Measurements from ENCODE around the gene GALNT2. TPM values are rescaled to one million over a fixed set of nuclear protein-coding genes. Genes with fewer than 3 reads are reported as not detected.

Gene GALNT2
- total RNA-seq, 1 donor from 2014 or later: 31.9 TPM

DNA sequence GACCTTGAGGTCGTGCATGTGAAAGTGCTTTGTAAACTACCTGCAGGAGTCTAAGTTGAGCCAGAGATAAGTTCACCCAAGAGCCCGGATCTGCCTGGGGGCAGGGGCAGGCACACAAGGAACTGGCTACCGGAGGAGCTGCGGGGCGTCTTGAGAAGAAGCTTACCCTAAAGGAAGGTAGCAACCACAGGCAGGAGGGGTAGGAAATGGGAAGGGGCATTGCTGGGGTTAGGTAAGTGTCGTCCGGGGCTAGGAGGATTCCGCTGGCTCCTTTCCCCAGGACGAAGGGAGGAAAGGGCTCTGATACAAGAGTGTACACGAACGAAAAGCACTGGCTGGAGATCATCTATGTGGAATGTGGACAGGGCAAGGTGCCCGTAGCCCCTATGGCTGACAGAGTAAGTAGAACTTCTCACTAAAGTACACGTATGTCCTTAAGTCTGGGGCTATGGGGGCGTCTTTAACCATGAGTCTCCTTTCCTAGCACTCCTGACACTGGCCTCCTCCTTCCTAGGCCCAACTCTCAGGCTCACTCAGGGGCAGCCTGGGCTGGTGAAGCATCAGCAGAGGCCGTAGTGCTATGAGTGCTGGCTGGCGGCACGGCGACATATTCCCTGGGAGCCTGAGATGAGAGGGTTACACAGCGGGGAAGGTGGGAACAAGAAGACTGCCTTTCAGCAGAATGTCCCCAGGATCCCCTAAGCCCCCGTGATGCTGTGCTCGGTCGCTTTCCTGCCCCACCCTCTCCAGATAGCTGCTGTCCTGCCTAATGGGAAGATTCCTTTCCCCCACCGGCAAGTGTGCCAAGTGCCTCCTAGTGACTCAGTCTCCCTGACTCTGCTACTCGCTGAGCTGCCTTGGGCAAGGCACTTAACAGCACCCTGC, 9.1 kb upstream of the GALNT2 start:
- Histone ChIP-seq H3K27me3 (ENCODE audit: control insufficient read depth, insufficient read depth, low read length) (no peaks in the 10 kb centered on the region), H3K4me3 (ENCODE audit: low read depth, low read length) (no peak overlapping the region), H3K36me3 (ENCODE audit: control insufficient read depth, insufficient read depth, low read length) (no peaks in the 10 kb centered on the region)
- TF ChIP-seq, protein P1, sequence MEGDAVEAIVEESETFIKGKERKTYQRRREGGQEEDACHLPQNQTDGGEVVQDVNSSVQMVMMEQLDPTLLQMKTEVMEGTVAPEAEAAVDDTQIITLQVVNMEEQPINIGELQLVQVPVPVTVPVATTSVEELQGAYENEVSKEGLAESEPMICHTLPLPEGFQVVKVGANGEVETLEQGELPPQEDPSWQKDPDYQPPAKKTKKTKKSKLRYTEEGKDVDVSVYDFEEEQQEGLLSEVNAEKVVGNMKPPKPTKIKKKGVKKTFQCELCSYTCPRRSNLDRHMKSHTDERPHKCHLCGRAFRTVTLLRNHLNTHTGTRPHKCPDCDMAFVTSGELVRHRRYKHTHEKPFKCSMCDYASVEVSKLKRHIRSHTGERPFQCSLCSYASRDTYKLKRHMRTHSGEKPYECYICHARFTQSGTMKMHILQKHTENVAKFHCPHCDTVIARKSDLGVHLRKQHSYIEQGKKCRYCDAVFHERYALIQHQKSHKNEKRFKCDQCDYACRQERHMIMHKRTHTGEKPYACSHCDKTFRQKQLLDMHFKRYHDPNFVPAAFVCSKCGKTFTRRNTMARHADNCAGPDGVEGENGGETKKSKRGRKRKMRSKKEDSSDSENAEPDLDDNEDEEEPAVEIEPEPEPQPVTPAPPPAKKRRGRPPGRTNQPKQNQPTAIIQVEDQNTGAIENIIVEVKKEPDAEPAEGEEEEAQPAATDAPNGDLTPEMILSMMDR (IDR thresholded peaks at IDR 0.05; ENCODE audit: insufficient read depth, low read length, severe bottlenecking): no peak
- no peak for DNase-seq (ENCODE audit: low read depth)
- no peak for FAIRE-seq

DNA sequence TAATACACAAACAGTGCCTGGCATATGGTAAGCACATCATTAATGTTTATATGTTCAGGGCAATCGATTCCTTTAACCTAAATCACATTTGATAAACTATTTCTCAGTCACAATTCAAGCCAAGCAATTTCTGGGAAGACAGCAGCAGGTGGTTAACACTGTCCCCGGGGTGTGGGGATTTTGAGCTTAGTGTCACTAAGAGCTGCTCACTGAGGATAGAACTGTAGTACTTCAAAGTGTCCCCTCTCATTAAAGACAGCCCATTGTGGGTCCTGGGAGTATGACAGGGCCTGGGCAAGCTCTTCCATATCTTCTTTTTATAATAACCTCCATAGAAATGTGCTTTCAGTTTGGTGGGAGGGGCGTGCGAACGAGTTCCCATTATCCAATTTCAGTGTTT, 8.4 kb upstream of the GALNT2 start:
- TF ChIP-seq, protein P1 (IDR thresholded peaks at IDR 0.05; ENCODE audit: insufficient read depth, low read length, severe bottlenecking): no peak
- no peak for DNase-seq (ENCODE audit: low read depth)
- Histone ChIP-seq H3K4me3 (ENCODE audit: low read depth, low read length) (no peak overlapping the region), H3K27me3 (ENCODE audit: control insufficient read depth, insufficient read depth, low read length) (no peaks in the 10 kb centered on the region), H3K36me3 (ENCODE audit: control insufficient read depth, insufficient read depth, low read length) (no peaks in the 10 kb centered on the region)
- FAIRE-seq: no peak

DNA sequence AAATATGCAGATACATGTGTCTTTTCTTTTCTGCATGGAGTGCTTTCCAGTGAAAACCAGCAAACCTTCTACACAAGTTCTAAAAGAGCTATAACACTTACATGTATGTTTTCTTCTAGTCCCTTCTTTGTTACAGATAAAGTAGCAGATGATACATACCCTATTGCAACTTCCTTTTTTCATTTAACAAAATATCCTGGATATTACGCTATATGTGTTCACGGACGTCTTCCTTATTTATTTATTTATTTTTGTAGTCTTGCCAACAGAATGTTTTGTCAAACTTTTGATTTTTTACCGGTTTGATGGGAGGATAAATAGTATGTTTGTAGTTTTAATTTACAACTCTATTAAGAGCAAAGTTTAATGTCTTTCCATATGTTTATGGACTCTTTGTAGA, 5.2 kb upstream of the GALNT2 start:
- no peak for DNase-seq (ENCODE audit: low read depth)
- Histone ChIP-seq H3K27me3 (ENCODE audit: control insufficient read depth, insufficient read depth, low read length) (no peaks in the 10 kb centered on the region), H3K36me3 (ENCODE audit: control insufficient read depth, insufficient read depth, low read length) (no peaks in the 10 kb centered on the region), H3K4me3 (ENCODE audit: low read depth, low read length) (no peak overlapping the region)
- FAIRE-seq: no peak
- TF ChIP-seq, protein P1 (IDR thresholded peaks at IDR 0.05; ENCODE audit: insufficient read depth, low read length, severe bottlenecking): no peak

DNA sequence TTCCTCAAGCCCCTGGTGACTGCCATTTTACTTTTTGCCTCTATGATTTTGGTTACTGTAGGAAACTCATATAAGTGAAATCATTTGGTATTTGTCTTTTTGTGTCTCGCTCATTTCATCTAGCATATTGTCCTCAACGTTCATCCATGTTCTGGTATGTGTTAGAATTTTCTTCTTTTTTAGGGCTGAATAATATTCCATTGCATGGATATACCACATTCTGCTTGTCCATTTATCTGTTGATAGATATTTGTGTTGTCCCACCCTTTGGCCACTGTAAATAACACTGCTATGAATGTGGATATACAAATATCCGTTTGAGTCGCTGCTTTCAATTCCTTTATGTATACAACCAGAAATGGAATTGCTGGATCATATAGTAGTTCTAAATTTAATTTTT, 4.5 kb upstream of the GALNT2 start:
- TF ChIP-seq, protein P1 (IDR thresholded peaks at IDR 0.05; ENCODE audit: insufficient read depth, low read length, severe bottlenecking): no peak
- no peaks in the 10 kb centered on the region for H3K27me3 ChIP-seq (ENCODE audit: control insufficient read depth, insufficient read depth, low read length)
- no peak for DNase-seq (ENCODE audit: low read depth)
- H3K4me3 ChIP-seq (ENCODE audit: low read depth, low read length): no peak overlapping the region
- no peaks in the 10 kb centered on the region for H3K36me3 ChIP-seq (ENCODE audit: control insufficient read depth, insufficient read depth, low read length)
- FAIRE-seq: no peak

DNA sequence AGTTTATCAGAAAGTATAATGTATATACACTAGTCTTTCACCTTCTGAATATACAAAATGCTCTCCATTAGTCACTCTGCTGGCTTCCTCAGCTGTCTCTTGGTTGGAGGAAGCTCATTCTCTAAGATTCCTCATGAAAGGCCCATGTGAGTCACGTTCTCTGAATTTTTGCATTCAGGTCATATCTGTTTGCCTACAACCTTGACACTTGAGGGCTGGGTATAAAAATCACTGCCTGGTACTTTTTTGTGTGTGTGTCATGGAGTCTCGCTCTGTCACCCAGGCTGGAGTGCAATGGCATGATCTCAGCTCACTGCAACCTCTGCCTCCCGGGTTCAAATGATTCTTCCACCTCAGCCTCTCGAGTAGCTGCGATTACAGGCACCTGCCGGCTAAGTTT, 2.8 kb upstream of the GALNT2 start:
- no peak for FAIRE-seq
- DNase-seq (ENCODE audit: low read depth): no peak

More for the DNA sequence above, 2.8 kb upstream of the GALNT2 start:
- no peak overlapping the region for H3K4me3 ChIP-seq (ENCODE audit: low read depth, low read length)
- no peaks in the 10 kb centered on the region for H3K36me3 ChIP-seq (ENCODE audit: control insufficient read depth, insufficient read depth, low read length)
- H3K27me3 ChIP-seq (ENCODE audit: control insufficient read depth, insufficient read depth, low read length): no peaks in the 10 kb centered on the region
- TF ChIP-seq, protein P1 (IDR thresholded peaks at IDR 0.05; ENCODE audit: insufficient read depth, low read length, severe bottlenecking): no peak
